NCI-H345 treated with DMSO at 0.1 percent for 48 hours (cell line): ENCODE measurements around the gene MTHFSD.

Source experiments
- DNase-seq: peaks from one replicate; lab custom pipeline; 2025; ENCODE audit not compliant: unreplicated experiment; lab: John Stamatoyannopoulos, UW

Gene MTHFSD

DNA sequence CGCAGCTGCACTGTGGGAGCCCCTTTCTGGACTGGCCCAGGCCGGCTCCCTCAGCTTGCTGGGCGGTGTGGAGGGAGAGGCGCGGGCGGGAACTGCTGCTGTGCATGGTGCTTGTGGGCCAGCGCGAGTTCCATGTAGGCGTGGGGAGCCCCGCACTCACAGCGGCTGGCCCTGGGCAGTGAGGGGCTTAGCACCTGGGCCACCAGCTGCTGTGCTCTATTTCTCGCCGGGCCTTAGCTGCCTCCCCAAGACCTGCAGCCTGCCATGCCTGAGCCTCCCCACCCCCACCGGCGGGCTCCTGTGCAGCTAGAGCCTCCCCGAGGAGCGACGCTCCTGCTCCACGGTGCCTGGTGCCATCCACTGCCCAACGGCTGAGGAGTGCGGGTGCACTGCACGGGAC lies 1.7 kb downstream of the MTHFSD start:
- no peak for DNase-seq

DNA sequence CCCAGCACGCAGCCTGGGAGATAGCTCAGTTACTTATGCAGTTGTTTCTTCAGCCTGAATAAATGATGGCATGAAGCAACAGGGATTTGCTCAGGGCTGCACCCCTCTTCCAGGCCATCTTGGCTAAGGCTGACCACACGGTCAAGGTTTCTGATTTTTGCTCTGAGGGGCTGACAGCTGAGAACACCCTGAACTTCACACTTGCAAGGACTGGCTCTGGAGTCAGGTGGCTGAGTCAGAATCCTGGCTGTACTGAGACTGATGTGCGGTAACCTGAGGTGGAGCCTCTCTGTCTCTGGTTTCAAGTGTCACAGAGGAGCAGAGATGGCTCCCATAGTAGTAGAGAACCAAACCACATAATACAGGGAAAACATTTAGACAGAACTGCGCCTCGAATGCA lies 4.8 kb downstream of the MTHFSD start:
- DNase-seq: no peak

GRCh38 chr16:86549893-86550190 lies 5.2 kb downstream of the MTHFSD start:
- DNase-seq: no peak

GRCh38 chr16:86549076-86549892 lies 5.8 kb downstream of the MTHFSD start:
- no peak for DNase-seq

DNA sequence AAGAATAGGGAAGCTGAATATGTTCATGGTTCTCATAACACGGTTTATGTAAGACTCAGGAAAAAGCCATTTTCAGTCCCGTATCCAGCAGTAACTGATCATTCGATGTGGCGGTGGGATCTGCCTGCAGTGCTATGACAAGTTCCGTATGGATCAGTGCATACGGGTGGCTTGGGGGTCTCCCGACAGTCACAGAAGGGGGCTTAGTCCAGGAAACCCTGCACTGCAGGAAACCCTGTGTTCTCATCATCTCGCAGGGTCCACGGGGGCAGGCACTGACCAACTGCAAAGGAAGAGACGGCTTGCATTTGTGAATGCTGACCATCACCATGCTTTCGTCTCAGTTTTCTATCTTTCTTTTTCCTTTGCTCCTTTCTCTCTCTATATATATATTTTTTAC lies 7.7 kb downstream of the MTHFSD start:
- DNase-seq: no peak

DNA sequence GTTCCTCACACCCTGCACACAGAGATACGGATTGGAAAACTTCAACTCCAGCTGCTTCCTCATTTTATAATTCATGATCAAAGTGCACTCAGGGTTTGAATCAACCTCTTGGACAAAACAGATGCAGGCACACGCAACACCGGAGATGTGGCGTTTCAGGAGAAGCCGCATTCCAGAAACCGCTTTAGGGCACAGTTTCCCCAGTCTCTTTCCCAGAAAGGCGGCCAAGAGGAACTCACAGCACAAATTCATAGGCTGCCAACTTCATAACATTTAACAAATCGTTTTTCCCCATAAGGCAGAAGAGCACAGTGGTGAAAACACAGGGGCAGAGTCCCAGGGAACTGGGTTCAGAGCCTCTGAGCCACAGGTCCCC lies 8.4 kb downstream of the MTHFSD start:
- DNase-seq: no peak

- no peak for DNase-seq
Observed at GRCh38 chr16:86545954-86546637, 8.9 kb downstream of the MTHFSD start.

- DNase-seq: no peak
Observed at GRCh38 chr16:86545481-86545880, 9.6 kb downstream of the MTHFSD start.

- DNase-seq: no peak
Observed at GRCh38 chr16:86542756-86543750, 12.0 kb downstream of the MTHFSD start.

DNA sequence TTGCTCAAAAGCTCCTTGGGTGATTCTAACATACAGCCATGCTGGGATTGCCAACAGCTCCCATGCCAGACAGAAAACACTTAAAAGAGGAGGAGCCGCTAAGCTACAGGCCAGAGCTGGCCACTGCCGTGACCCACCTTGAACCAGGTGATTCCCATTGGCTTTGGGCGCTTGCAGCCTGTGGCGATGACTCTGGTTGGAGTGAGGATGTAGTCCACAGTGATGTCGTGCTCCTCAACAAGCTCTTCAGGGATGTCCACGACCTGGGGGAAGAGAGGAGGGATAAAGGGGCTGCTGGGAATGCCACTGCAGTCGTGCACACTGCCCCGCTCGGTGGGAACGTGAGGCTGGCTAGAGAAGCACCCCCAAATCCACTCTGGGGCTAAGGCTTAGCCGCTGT lies 13.5 kb downstream of the MTHFSD start:
- DNase-seq: no peak

GRCh38 chr16:86540894-86541293 lies 14.1 kb downstream of the MTHFSD start:
- DNase-seq: no peak

GRCh38 chr16:86538196-86538780 lies 16.7 kb downstream of the MTHFSD start:
- no peak for DNase-seq

DNA sequence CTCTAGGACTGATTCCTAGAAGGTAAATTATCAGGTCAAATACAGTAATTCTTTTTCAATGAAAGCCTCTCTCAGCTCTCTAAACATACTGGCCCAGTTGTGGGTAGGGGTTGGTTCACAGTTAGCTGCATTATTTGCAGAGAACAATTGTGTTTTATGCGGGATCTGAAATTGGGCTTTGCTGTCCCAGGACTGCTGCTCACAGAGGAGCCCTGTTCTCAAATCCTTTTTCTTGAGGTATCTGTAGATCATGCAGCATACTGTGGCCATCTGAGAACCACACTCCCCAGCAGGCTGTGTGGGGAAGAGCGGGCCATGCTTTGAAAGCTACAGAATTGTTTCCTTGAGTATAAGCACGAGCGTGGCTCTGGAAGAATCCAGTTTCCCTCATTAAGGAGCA lies 17.5 kb downstream of the MTHFSD start:
- DNase-seq: no peak

GRCh38 chr16:86536621-86537020 lies 18.4 kb downstream of the MTHFSD start:
- DNase-seq: no peak

DNA sequence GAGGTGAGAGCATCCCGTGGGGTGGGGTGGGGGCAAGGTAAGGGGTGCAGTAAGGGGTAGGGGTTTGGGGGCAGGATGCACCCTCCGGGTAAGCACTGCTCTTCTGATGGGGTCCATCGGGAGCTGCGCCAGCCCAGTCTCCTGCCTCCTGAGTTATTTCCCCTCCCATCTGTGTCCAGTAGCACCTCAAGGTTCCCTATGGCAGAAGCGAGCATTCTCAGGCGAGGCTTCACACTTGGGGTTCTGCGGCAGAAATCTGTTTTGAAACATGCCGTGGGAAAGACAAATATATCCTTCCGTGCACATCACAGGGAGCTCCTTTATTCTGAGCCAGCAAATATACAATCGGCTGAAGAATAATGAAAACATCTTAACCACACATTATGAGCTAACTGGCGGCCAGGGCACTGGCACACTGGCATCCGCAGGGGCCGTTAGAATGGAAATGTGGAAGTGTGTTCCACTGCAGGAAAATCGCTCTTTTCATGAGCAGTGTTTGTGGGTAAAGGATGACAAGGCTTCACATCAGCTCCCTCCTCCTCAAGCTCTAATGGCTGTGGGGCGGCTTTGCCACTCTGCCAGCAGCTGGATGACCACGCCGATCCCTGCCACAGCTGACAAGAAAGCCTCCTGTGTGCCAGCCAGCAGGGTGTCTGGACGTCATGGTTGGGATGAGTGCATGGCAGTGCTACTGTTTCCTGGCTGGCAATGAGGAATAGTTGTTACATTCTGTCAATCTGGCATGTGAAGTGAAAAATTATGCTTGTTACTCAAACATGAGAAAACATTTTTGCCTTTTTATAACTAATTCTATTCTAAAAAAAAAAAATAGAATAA lies 20.0 kb downstream of the MTHFSD start:
- no peak for DNase-seq

GRCh38 chr16:86533767-86534351 lies 21.2 kb downstream of the MTHFSD start:
- DNase-seq: no peak

- no peak for DNase-seq
Observed at GRCh38 chr16:86533076-86533475, 22.0 kb downstream of the MTHFSD start.

GRCh38 chr16:86532526-86532815 lies 22.6 kb downstream of the MTHFSD start:
- DNase-seq: no peak

DNA sequence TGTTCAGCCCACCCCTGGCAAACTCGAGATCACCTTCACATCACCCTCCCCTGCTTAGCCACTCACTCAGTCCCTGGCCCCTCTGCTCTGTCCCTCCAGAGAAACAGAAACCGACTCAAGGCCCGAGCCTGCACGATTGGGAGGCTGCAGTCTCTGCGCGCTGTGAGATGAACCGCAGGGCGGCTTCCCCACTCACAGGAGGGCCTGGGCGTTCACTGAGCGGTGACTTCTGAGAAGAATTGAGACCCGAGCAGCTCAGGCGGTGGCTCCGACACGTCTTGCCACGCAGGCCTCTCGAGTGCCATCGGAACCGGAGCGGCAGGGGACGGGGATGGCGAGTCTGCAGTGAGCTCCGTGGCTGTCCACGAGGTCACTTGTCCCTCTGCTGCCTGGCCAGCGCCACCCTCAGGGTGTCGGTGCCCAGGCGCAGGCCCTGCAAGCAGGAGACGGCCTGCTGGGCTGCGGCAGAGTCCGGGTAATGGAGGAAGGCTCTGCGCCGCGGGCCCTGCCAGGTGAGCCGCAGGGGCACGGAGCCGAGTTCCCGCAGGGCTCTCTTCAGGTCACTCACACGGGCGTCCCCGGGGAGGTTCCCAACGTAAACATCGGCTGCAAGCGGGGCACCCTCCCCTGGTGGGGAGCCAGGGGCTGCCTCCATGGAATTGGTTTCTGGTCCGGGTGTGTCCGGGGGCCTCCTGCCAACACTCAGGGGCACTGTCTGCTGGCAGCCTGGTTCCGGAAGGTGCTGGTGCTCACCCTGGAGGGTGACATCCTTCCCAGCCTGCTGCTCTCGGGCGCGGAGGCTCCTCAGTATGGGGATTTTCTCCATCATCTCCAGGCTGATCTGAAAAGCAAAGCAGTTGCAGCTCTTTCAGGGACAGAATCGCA lies 23.2 kb downstream of the MTHFSD start:
- DNase-seq: no peak
